HL-60 (cell line): ENCODE measurements around the gene FBXO21.

ENCODE experiments used
- DNase-seq, 2 experiments: peaks; one replicate each; pipeline ENCODE4 v3.0.0-alpha.2; 2010 to 2020; ENCODE audit warnings: low read depth in 1 of 2, low spot score in 1 of 2
- H3K27ac ChIP-seq: fragments of 250-450 bp; sonication (Bioruptor Pico); replicated peaks from 2 replicates; pipeline ENCODE4 v1.5.1; 2020; ENCODE audit warnings: mild to moderate bottlenecking, moderate library complexity
- H3K27me3 ChIP-seq: fragments of 250-450 bp; sonication (Bioruptor Pico); 2 replicates; pipeline ENCODE4 v1.5.1; 2021; ENCODE audit warnings: mild to moderate bottlenecking, moderate library complexity; ENCODE audit not compliant: insufficient read depth, poor library complexity, severe bottlenecking
- H3K4me3 ChIP-seq: replicated peaks from 2 replicates; pipeline ENCODE4 v1.5.1; 2011; ENCODE audit warnings: mild to moderate bottlenecking, control low read depth, low read length; ENCODE audit not compliant: insufficient read depth
- CTCF ChIP-seq: IDR thresholded peaks from one replicate; pipeline ENCODE4 v1.5.1; 2011; ENCODE audit warnings: low read length, control low read depth, inconsistent platforms; ENCODE audit not compliant: insufficient read depth
- GABPA ChIP-seq: IDR thresholded peaks from 2 replicates; pipeline ENCODE4 v1.6.1; 2012; ENCODE audit warnings: low read depth
- POLR2AphosphoS5 ChIP-seq: IDR thresholded peaks from 2 replicates; pipeline ENCODE4 v1.6.1; 2012; ENCODE audit warnings: low read depth
- REST ChIP-seq: IDR thresholded peaks from 2 replicates; pipeline ENCODE4 v1.6.1; 2012; ENCODE audit warnings: low read depth; ENCODE audit not compliant: insufficient replicate concordance
- SPI1 ChIP-seq: IDR thresholded peaks from 2 replicates; pipeline ENCODE4 v1.6.1; 2012; ENCODE audit warnings: low read depth, mild to moderate bottlenecking, borderline replicate concordance

FBXO21 gene

GRCh38 chr12:117129391-117129790 lies 60.9 kb downstream of the FBXO21 start:
- H3K27ac ChIP-seq = no peak overlapping the region
- TF ChIP-seq SPI1 (no peak), CTCF (no peak), GABPA (no peak), REST (no peak), POLR2AphosphoS5 (no peak)
- no peak overlapping the region for H3K4me3 ChIP-seq
- DNase-seq = no peak
- no peaks in the 10 kb centered on the region for H3K27me3 ChIP-seq

- Histone ChIP-seq H3K4me3 (no peak overlapping the region), H3K27me3 (no peaks in the 10 kb centered on the region), H3K27ac (no peak overlapping the region)
- DNase-seq = no peak
- TF ChIP-seq CTCF = no peak
- no peak for TF ChIP-seq GABPA
- no peak for TF ChIP-seq SPI1
- no peak for TF ChIP-seq POLR2AphosphoS5
- no peak for TF ChIP-seq REST
Measured at GRCh38 chr12:117127933-117128823, 62.1 kb downstream of the FBXO21 start.

GRCh38 chr12:117126335-117126734 lies 63.9 kb downstream of the FBXO21 start:
- Histone ChIP-seq H3K27ac (no peak overlapping the region), H3K4me3 (no peak overlapping the region), H3K27me3 (no peaks in the 10 kb centered on the region)
- TF ChIP-seq POLR2AphosphoS5 = no peak
- DNase-seq = no peak

GRCh38 chr12:117125767-117126166 lies 64.5 kb downstream of the FBXO21 start:
- Histone ChIP-seq H3K27ac (no peak overlapping the region), H3K27me3 (no peaks in the 10 kb centered on the region), H3K4me3 (no peak overlapping the region)
- TF ChIP-seq CTCF = no peak
- no peak for TF ChIP-seq GABPA
- DNase-seq = no peak
